Brain microvascular endothelial cell (primary cell): ENCODE results near the gene MECP2.
"Not testable (repeated sequence)": the region's sequence is repeated elsewhere in the genome, so short reads cannot be mapped to it uniquely, and the experiment has no call there.

ENCODE experiments used
- DNase-seq: peaks from one replicate; pipeline ENCODE4 v3.0.0-alpha.2; 2020
- H3K27ac ChIP-seq: fragments of 250-450 bp; sonication (Bioruptor Pico); 2 replicates; pipeline ENCODE4 v1.5.1; 2020; ENCODE audit warnings: mild to moderate bottlenecking, moderate library complexity
- H3K27me3 ChIP-seq: fragments of 250-450 bp; sonication (Bioruptor Pico); replicated peaks from 2 replicates; pipeline ENCODE4 v1.5.1; 2020; ENCODE audit warnings: mild to moderate bottlenecking
- H3K36me3 ChIP-seq: fragments of 250-450 bp; sonication (Bioruptor Pico); replicated peaks from 2 replicates; pipeline ENCODE4 v1.5.1; 2020; ENCODE audit warnings: mild to moderate bottlenecking
- H3K4me3 ChIP-seq: 2 replicates; pipeline ENCODE4 v1.5.1; 2011; ENCODE audit warnings: low read depth, mild to moderate bottlenecking, control low read depth, low read length, moderate library complexity
- in situ Hi-C: cut with HindIII; loops from 2 replicates; pipeline ENCODE4 v1.10.0; 2017; ENCODE audit warnings: low sequenced_read_pairs, low pct_ligation_motif_present
- TF ChIP-seq, protein P1 (sequence below): IDR thresholded peaks from 2 replicates; pipeline ENCODE4 v1.5.1; 2011; ENCODE audit warnings: low read depth, mild to moderate bottlenecking, moderate library complexity, low read length, control low read depth, inconsistent platforms; ENCODE audit errors: missing control alignments

The MECP2 gene

DNA sequence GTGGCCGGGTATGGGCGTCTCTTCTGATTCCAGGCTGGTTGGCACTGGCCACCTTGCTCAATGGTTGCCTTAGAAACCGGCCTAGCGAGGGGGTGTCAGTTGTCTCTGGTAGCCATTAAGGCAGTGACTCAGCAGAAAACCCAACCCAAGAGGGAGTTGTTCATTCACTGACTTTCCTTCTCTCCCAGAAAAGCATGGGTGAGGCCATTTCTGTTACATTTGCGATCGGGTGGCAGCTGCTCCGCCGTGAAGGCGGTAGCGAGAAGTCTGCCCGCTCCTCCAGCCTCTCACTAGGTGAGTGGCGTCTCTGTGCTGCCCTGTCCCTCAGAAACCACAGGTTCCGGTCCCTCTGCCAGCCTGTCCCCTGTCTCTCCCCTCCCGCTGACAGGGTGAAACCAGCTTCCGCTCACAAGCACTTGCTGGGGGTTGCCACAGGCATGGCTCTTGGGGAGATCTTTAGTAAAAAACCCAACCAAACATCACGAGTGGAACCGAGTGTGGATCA, 95.2 kb downstream of the MECP2 start:
- no peak overlapping the region for H3K27ac ChIP-seq
- TF ChIP-seq, protein P1, sequence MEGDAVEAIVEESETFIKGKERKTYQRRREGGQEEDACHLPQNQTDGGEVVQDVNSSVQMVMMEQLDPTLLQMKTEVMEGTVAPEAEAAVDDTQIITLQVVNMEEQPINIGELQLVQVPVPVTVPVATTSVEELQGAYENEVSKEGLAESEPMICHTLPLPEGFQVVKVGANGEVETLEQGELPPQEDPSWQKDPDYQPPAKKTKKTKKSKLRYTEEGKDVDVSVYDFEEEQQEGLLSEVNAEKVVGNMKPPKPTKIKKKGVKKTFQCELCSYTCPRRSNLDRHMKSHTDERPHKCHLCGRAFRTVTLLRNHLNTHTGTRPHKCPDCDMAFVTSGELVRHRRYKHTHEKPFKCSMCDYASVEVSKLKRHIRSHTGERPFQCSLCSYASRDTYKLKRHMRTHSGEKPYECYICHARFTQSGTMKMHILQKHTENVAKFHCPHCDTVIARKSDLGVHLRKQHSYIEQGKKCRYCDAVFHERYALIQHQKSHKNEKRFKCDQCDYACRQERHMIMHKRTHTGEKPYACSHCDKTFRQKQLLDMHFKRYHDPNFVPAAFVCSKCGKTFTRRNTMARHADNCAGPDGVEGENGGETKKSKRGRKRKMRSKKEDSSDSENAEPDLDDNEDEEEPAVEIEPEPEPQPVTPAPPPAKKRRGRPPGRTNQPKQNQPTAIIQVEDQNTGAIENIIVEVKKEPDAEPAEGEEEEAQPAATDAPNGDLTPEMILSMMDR = no peak
- in situ Hi-C loops = no loop called here

DNA sequence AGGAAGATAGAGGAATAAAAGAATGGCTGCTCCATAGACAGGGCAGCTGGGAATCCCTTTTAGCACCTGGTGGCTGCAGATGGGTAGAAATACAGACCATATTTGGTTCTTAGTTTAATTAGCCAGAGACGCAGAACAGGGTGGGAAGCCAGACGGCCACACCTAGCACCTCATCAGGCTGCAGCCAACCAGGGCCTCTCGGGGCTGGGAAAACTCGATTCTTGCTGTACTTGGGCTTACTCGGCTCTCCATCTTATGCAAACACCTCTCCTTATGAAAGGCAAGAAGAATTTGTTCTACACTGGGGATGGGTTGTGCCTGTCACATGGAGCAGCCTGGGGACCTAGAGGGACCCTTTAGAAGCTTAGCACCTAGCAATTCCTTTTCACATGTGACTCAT, 97.5 kb downstream of the MECP2 start:
- Histone ChIP-seq H3K27ac (no peak overlapping the region), H3K36me3 (no peaks in the 10 kb centered on the region), H3K4me3 (no peak overlapping the region), H3K27me3 (no peaks in the 10 kb centered on the region)
- in situ Hi-C loops = no loop called here
- TF ChIP-seq, protein P1 = no peak
- no peak for DNase-seq

More for the DNA sequence above, 95.2 kb downstream of the MECP2 start:
- Histone ChIP-seq H3K27me3 (no peaks in the 10 kb centered on the region), H3K4me3 (no peak overlapping the region), H3K36me3 (no peaks in the 10 kb centered on the region)
- no peak for DNase-seq

DNA sequence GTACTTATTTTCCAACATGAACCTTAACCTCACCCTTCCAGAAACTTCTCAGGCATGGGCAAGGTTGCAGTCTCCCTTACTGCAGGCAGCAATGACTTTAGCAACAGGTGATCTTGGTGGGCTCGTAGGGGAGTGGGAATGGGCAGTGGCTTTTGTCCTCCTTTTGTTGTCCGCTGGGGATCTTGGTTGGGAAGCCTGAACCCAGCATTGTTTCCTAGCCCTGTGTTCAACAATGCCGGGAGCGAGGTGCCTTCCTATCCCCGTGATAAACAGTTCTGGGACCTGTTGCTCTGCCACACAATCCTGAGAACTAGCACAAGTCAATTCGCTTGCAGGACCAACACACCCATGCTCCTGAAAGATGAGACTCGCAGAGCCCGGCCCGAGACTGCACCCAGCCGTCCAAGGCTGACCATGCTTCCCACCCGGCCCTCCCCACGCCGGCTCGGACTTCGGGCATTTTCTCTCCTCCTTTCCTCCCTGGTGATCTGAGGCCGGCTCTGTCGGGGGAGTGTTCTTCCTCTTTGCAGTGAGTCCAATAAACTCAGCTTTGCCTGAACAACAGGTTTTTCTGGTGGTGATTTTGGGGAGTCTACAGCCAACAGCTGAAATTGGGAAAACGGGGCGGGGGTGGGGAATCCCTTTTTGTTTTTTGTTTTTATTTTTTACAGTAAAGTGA, 98.0 kb downstream of the MECP2 start:
- in situ Hi-C loops = no loop called here
- H3K27me3 ChIP-seq = no peaks in the 10 kb centered on the region
- no peak overlapping the region for H3K4me3 ChIP-seq
- H3K36me3 ChIP-seq = no peaks in the 10 kb centered on the region
- no peak for DNase-seq
- TF ChIP-seq, protein P1 = no peak
- H3K27ac ChIP-seq = no peak overlapping the region

DNA sequence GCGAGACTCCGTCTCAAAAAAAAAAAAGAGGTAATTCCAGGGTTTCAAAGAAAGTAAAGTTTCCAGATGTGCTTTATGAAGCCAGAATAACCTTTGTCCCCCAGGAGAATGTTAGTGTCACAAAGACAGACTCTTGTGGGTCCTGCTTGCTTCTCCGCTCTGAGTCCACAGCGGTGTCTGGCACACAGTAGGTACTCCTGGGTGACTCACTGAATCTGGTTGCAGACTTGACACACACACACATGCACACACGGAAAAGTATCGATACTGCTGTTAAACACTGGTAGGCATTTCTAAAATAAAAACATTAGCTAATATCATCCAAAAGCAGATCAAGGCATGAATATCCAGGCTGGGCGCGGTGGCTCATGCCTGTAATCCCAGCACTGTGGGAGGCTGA, 102.0 kb downstream of the MECP2 start:
- DNase-seq = no peak
- no peak overlapping the region for H3K27ac ChIP-seq
- no peak overlapping the region for H3K4me3 ChIP-seq
- TF ChIP-seq, protein P1 = no peak
- in situ Hi-C loops = no loop called here
- no peaks in the 10 kb centered on the region for H3K36me3 ChIP-seq
- no peaks in the 10 kb centered on the region for H3K27me3 ChIP-seq

DNA sequence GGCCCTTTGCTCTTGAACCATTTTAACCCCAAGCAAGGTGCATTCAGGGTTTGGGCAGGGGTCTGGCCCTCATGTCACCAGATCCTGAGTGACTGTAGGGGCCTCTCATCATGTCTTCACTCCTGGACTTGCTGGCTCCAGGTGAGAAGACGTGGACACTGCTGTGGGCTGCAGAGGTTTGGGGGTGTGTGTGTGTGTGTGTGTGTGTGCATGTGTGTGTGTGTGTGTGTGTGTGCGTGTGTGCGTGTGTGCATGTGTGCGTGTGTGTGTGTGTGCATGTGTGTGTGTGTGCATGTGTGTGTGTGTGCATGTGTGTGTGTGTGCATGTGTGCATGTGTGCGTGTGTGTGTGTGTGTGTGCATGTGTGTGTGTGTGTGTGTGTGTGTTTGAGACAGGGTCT, 103.1 kb downstream of the MECP2 start:
- DNase-seq, H3K27ac ChIP-seq, H3K36me3 ChIP-seq, H3K4me3 ChIP-seq, H3K27me3 ChIP-seq, in situ Hi-C loops: not testable (repeated sequence)

DNA sequence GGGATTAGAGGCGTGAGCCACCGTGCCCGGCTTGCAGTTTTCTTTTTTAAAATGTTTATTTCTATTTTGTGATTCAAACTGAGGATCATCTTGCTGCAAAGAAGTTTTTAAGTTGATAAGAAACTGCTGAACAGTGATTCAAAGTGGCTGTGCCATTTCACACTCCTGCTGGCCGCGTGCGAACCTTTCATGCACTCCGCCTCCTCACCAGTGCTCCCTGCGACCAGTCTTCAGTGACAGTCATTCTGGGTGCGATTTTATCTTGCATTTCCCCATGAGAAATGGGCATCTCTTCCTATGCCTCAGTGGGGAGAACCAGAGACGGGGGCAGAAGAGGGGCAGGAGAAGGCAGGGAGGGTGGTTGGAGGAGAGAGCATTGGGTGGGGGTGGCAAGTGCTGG, 103.5 kb downstream of the MECP2 start:
- DNase-seq = no peak
- in situ Hi-C loops = no loop called here
- Histone ChIP-seq H3K27me3 (no peaks in the 10 kb centered on the region), H3K4me3 (no peak overlapping the region), H3K36me3 (no peaks in the 10 kb centered on the region), H3K27ac (no peak overlapping the region)
- TF ChIP-seq, protein P1 = no peak
